HCT116 (cell line): ENCODE results near the gene SERTM1. TPM values are rescaled to one million over a fixed set of nuclear protein-coding genes. Genes with fewer than 3 reads are reported as not detected.

Experiments
- ATAC-seq: fragments of 200-7000 bp; cut with Tn5 transposase; 2 replicates; pipeline ENCODE4 v1.9.1; 2020; ENCODE audit warnings: mild to moderate bottlenecking, moderate library complexity
- BruUV-seq: library from RNA; stranded (reverse); fragments of 400-500 nt; replicated peaks from 2 replicates; lab custom pipeline; 2021; lab: Mats Ljungman, UMichigan
- CTCF ChIA-PET: fragments of 300-600 bp; sonication (Branson Sonifier 250); formaldehyde crosslinking; loops from one replicate; lab custom pipeline; 2021; ENCODE audit warnings: antibody characterized with exemption; lab: Charles Lee
- POLR2A ChIA-PET: fragments of 300-600, 350-600 bp; sonication (Branson Sonifier 250); formaldehyde crosslinking; loops from one replicate; lab custom pipeline; 2021; ENCODE audit warnings: antibody characterized with exemption; lab: Charles Lee
- RAD21 ChIA-PET, 2 experiments: fragments of 300-600 bp; sonication (Branson Sonifier 250); formaldehyde crosslinking; loops; one replicate each; lab custom pipeline; 2023; ENCODE audit warnings: low total read pairs in 2 of 2; ENCODE audit not compliant: uncharacterized antibody in 2 of 2, unreplicated experiment in 2 of 2, low non-redundant PET in 1 of 2; lab: Charles Lee
- DNase-seq: peaks from one replicate; pipeline ENCODE4 v3.0.0-alpha.2; 2010; ENCODE audit warnings: low read depth, low spot score
- H2AFZ ChIP-seq: fragments of 200-600 bp; shearing (Covaris generic), sonication (generic); 2 replicates; pipeline ENCODE4 v1.6.1; 2017; ENCODE audit warnings: low read depth, mixed run types, mixed read lengths, antibody characterized with exemption, low read length; ENCODE audit not compliant: poor library complexity, severe bottlenecking
- H3K27ac ChIP-seq: 2 replicates; pipeline ENCODE4 v1.5.1; 2012; ENCODE audit warnings: low read depth, low read length
- H3K27me3 ChIP-seq: fragments of 200-600 bp; sonication (generic); 2 replicates; pipeline ENCODE4 v1.6.1; 2016; ENCODE audit warnings: mixed run types, low read length, mixed read lengths; ENCODE audit not compliant: insufficient read depth
- H3K36me3 ChIP-seq, 2 experiments: fragments of 200-500 bp in 1 of 2; fragments of 200-600 bp in 1 of 2; sonication (Bioruptor generic) in 1 of 2; sonication (generic) in 1 of 2; 2 replicates each; pipeline versions ENCODE4 v1.5.1 to v1.6.1; 2014 to 2016; ENCODE audit warnings: low read length in 2 of 2, inconsistent platforms in 1 of 2, mixed read lengths in 1 of 2, mixed run types in 1 of 2; ENCODE audit not compliant: insufficient read depth in 2 of 2, control insufficient read depth in 1 of 2
- H3K4me1 ChIP-seq, 2 experiments: fragments of 200-600 bp in 1 of 2; sonication (generic) in 1 of 2; 2 replicates each; pipeline versions ENCODE4 v1.5.1 to v1.6.1; 2012 to 2017; ENCODE audit warnings: low read length in 2 of 2, inconsistent platforms in 1 of 2, mild to moderate bottlenecking in 1 of 2, mixed read lengths in 1 of 2, mixed run types in 1 of 2, moderate library complexity in 1 of 2; ENCODE audit not compliant: insufficient read depth in 2 of 2, control insufficient read depth in 1 of 2
- H3K4me2 ChIP-seq: fragments of 200-600 bp; sonication (generic); 2 replicates; pipeline ENCODE4 v1.6.1; 2017; ENCODE audit warnings: mixed run types, low read length, mixed read lengths
- H3K4me3 ChIP-seq, 2 experiments: fragments of 200-600 bp in 1 of 2; sonication (generic) in 1 of 2; replicated peaks in 1 of 2; 2 replicates each; pipeline ENCODE4 v1.5.1; 2011 to 2016; ENCODE audit warnings: low read length in 2 of 2, control low read depth in 1 of 2, low read depth in 1 of 2, mild to moderate bottlenecking in 1 of 2, mixed read lengths in 1 of 2, mixed run types in 1 of 2
- H3K79me2 ChIP-seq: fragments of 200-600 bp; sonication (generic); 2 replicates; pipeline ENCODE4 v1.6.1; 2017; ENCODE audit warnings: mild to moderate bottlenecking, mixed run types, low read length, moderate library complexity, mixed read lengths; ENCODE audit not compliant: insufficient read depth
- H3K9ac ChIP-seq: fragments of 200-600 bp; sonication (generic); 2 replicates; pipeline ENCODE4 v1.6.1; 2016; ENCODE audit warnings: low read length, mixed read lengths
- H3K9me2 ChIP-seq: fragments of 200-600 bp; sonication (generic), shearing (Covaris generic); 2 replicates; pipeline ENCODE4 v1.6.1; 2017; ENCODE audit warnings: mixed run types, mild to moderate bottlenecking, moderate library complexity; ENCODE audit not compliant: insufficient read depth
- H3K9me3 ChIP-seq, 2 experiments: fragments of 200-500 bp in 1 of 2; fragments of 200-600 bp in 1 of 2; sonication (Bioruptor generic) in 1 of 2; sonication (generic) in 1 of 2; 2 replicates each; pipeline ENCODE4 v1.6.1; 2014 to 2017; ENCODE audit warnings: low read length in 2 of 2, mixed read lengths in 2 of 2, inconsistent platforms in 1 of 2, low read depth in 1 of 2, mild to moderate bottlenecking in 1 of 2, mixed run types in 1 of 2, moderate library complexity in 1 of 2; ENCODE audit not compliant: control insufficient read depth in 1 of 2, insufficient read depth in 1 of 2
- H4K20me1 ChIP-seq: fragments of 200-600 bp; sonication (generic), shearing (Covaris generic); 2 replicates; pipeline ENCODE4 v1.6.1; 2017; ENCODE audit warnings: mixed run types, mild to moderate bottlenecking, moderate library complexity; ENCODE audit not compliant: insufficient read depth
- EGR1 ChIP-seq: IDR thresholded peaks from 2 replicates; pipeline ENCODE4 v1.6.1; 2012; ENCODE audit warnings: low read depth
- ELF1 ChIP-seq: IDR thresholded peaks from 2 replicates; pipeline ENCODE4 v1.6.1; 2012; ENCODE audit warnings: low read depth, borderline replicate concordance
- FOSL1 ChIP-seq: IDR thresholded peaks from 2 replicates; pipeline ENCODE4 v1.6.1; 2012; ENCODE audit warnings: low read depth
- POLR2AphosphoS5 ChIP-seq: IDR thresholded peaks from 2 replicates; pipeline ENCODE4 v1.6.1; 2011; ENCODE audit warnings: mild to moderate bottlenecking, low read depth, low read length, moderate library complexity
- RAD21 ChIP-seq: IDR thresholded peaks from 2 replicates; pipeline ENCODE4 v1.6.1; 2012; ENCODE audit warnings: low read depth, mild to moderate bottlenecking
- SIN3A ChIP-seq: IDR thresholded peaks from 2 replicates; pipeline ENCODE4 v1.6.1; 2012; ENCODE audit warnings: low read depth
- SRF ChIP-seq: IDR thresholded peaks from 2 replicates; pipeline ENCODE4 v1.6.1; 2012; ENCODE audit warnings: low read depth
- YY1 ChIP-seq: IDR thresholded peaks from 2 replicates; pipeline ENCODE4 v1.6.1; 2011; ENCODE audit warnings: low read length, low read depth, moderate library complexity, mild to moderate bottlenecking; ENCODE audit not compliant: insufficient replicate concordance; ENCODE audit errors: extremely low read depth
- ZFX ChIP-seq: fragments of 450-650 bp; IDR thresholded peaks from 2 replicates; pipeline ENCODE4 v1.6.1; 2017
- intact Hi-C: fragments of 100-400 bp; cut with micrococcal nuclease; formaldehyde crosslinking; loops from 2 replicates; pipeline ENCODE4 v1.10.0; 2022
- total RNA-seq: library from RNA; stranded (reverse); gene quantifications from one replicate; pipeline ENCODE4 v1.2.1, GENCODE V29; 2021; ENCODE audit not compliant: unreplicated experiment
- TF ChIP-seq, protein P1 (sequence below): IDR thresholded peaks from 2 replicates; pipeline ENCODE4 v1.6.1; 2011; ENCODE audit warnings: mild to moderate bottlenecking, low read length, moderate library complexity; ENCODE audit not compliant: insufficient replicate concordance; ENCODE audit errors: extremely low read depth
- TF ChIP-seq, protein P2 (sequence below): IDR thresholded peaks from 2 replicates; pipeline ENCODE4 v1.6.1; 2012
- TF ChIP-seq, protein P3 (sequence below), 3 experiments: fragments of 200-600 bp in 1 of 3; sonication (generic) in 1 of 3; IDR thresholded peaks in 2 of 3; conservative IDR thresholded peaks in 1 of 3; 2 replicates each; pipeline ENCODE4 v1.5.1; 2012 to 2017; ENCODE audit warnings: low read depth in 2 of 3, low read length in 2 of 3, antibody characterized with exemption in 1 of 3, borderline replicate concordance in 1 of 3, control low read depth in 1 of 3, mild to moderate bottlenecking in 1 of 3, mixed read lengths in 1 of 3, mixed run types in 1 of 3, moderate library complexity in 1 of 3; ENCODE audit not compliant: insufficient read depth in 1 of 3

SERTM1 gene
- total RNA-seq, 1 experiment from 2014 or later = not detected

DNA sequence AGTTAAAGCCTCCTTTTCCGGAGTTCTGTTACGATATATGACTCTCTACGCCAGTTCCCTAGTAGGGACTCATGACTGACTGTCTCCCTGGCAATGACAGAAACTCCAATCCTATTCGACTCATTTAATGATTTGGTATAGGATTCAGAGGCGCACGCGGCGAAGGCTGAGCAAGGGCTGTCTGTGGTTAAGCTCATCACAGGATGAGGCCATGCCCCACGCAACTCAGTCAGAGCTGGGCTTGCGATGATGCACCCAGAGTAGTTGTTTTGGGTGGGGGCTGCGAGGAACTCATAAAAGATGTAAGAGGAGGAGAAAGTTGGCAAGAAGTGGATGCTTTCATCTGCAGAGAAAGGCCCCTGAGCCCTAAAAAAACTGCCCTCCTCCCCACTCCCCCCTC is 468 bp upstream of the SERTM1 start (continued):
- TF ChIP-seq, protein P1, sequence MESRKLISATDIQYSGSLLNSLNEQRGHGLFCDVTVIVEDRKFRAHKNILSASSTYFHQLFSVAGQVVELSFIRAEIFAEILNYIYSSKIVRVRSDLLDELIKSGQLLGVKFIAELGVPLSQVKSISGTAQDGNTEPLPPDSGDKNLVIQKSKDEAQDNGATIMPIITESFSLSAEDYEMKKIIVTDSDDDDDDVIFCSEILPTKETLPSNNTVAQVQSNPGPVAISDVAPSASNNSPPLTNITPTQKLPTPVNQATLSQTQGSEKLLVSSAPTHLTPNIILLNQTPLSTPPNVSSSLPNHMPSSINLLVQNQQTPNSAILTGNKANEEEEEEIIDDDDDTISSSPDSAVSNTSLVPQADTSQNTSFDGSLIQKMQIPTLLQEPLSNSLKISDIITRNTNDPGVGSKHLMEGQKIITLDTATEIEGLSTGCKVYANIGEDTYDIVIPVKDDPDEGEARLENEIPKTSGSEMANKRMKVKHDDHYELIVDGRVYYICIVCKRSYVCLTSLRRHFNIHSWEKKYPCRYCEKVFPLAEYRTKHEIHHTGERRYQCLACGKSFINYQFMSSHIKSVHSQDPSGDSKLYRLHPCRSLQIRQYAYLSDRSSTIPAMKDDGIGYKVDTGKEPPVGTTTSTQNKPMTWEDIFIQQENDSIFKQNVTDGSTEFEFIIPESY = no peak
- TF ChIP-seq RAD21 (no peak), YY1 (no peak), ELF1 (no peak), SIN3A (no peak), ZFX (no peak)
- TF ChIP-seq, protein P2, sequence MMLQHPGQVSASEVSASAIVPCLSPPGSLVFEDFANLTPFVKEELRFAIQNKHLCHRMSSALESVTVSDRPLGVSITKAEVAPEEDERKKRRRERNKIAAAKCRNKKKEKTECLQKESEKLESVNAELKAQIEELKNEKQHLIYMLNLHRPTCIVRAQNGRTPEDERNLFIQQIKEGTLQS = no peak

DNA sequence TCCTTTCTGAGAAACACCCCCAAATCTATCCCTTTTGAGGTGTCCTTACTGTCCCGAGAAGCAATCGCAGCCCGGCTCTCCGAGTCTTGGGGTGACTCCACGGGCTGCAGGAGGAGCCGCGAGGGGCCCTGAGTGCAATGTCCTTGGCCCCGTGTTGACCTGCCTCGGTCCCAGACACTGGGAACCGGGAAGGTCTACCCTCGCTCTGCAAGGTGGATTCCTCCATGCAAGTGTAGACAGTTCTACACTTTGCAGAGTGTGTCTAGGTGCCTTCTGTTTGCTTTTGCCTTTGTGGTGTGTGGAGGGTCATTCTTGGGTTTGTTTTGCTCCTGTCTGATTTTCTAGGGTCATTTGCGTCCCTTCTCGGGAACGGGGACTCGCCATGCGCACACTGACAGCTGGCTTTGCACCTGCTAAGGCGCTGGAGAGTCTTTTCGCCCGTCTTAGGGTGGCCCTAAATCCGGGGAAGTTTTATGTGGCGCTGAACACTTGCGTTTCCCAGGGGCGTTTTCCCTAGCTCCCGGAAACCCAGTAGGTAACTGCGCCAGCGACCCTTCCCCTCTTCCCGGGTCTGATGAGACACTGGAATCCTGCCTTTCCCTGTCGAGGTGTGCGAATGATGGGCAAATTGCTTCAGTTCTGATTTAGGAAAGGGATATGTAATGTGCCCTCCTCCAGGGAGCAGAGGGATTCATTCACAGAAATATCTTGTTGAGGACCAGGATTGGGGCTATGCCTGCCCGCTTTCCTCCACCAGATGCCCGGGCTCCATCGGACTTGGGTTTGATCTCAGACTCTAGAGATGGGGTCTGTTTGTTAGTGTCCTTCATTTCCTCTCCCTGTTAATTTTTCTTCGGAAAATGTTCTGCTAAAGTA is 755 bp downstream of the SERTM1 start:
- Histone ChIP-seq H3K4me2 (no peak overlapping the region), H3K9me3 (no peaks in the 10 kb centered on the region), H3K27ac (no peak overlapping the region), H3K27me3 (peaks cover 5% of the 10 kb centered on the region; the same call in 1 of the 2 replicates), H3K9me2 (no peaks in the 10 kb centered on the region), H3K4me3 (no peak overlapping the region), H2AFZ (no peak overlapping the region), H3K9ac (no peak overlapping the region)
- BruUV-seq = no TSS peak
- ChIA-PET POLR2A (no interaction called here), CTCF (no interaction called here)
- ATAC-seq (no peak), DNase-seq (no peak)
- no peak for TF ChIP-seq RAD21
- TF ChIP-seq SRF = no peak
- TF ChIP-seq POLR2AphosphoS5 = no peak
- no peak for TF ChIP-seq EGR1
- TF ChIP-seq, protein P3, sequence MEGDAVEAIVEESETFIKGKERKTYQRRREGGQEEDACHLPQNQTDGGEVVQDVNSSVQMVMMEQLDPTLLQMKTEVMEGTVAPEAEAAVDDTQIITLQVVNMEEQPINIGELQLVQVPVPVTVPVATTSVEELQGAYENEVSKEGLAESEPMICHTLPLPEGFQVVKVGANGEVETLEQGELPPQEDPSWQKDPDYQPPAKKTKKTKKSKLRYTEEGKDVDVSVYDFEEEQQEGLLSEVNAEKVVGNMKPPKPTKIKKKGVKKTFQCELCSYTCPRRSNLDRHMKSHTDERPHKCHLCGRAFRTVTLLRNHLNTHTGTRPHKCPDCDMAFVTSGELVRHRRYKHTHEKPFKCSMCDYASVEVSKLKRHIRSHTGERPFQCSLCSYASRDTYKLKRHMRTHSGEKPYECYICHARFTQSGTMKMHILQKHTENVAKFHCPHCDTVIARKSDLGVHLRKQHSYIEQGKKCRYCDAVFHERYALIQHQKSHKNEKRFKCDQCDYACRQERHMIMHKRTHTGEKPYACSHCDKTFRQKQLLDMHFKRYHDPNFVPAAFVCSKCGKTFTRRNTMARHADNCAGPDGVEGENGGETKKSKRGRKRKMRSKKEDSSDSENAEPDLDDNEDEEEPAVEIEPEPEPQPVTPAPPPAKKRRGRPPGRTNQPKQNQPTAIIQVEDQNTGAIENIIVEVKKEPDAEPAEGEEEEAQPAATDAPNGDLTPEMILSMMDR (IDR thresholded peaks at IDR 0.05 in 2 of 3, conservative IDR thresholded peaks at IDR 0.05 in 1 of 3; ENCODE audit: borderline replicate concordance in 1 of 3, insufficient read depth in 1 of 3, low read depth in 2 of 3, low read length in 2 of 3) = no peak
- TF ChIP-seq ZFX = no peak
- TF ChIP-seq FOSL1 = no peak
- TF ChIP-seq, all 23 proteins: peak for 0
- Histone ChIP-seq H3K79me2 (no peaks in the 10 kb centered on the region), H3K36me3 (no peaks in the 10 kb centered on the region), H3K4me1 (no peaks in the 10 kb centered on the region), H4K20me1 (no peaks in the 10 kb centered on the region)
- intact Hi-C loops = no loop called here
- RAD21 ChIA-PET = no interaction called here
